ENCODE measurements around the gene TBC1D5. TPM values are rescaled to one million over a fixed set of nuclear protein-coding genes. Genes with fewer than 3 reads are reported as not detected.
A peak's percentile ranks its signal among the peaks of the same experiment; 100 is the strongest.

TBC1D5 gene
- total and polyA plus RNA-seq, 2 of the 8 experiments (the other 6 are each of a cell fraction or from before 2014, with no cell fraction given) = 11.0 to 22.9 TPM

GRCh38 chr3:17583530-17583929 is 158.9 kb downstream of the TBC1D5 start:
- H3K27ac ChIP-seq (ENCODE audit: low read depth, low read length) = no peak overlapping the region
- H3K79me2 ChIP-seq (ENCODE audit: control insufficient read depth in 1 of 2, insufficient read depth in 2 of 2, low read length in 2 of 2) = no peaks in the 10 kb centered on the region
- no peak overlapping the region for H2BK12ac ChIP-seq (ENCODE audit: low read depth, low read length)
- no peak overlapping the region for H2BK120ac ChIP-seq (replicated peaks; ENCODE audit: low read depth, low read length)
- no peaks in the 10 kb centered on the region for H3K23me2 ChIP-seq (ENCODE audit: low read depth, low read length)
- H2BK20ac ChIP-seq (ENCODE audit: low read length) = no peak overlapping the region
- H3K14ac ChIP-seq (ENCODE audit: insufficient read length) = no peak overlapping the region
- H3K79me1 ChIP-seq (ENCODE audit: low read depth, low read length) = no peaks in the 10 kb centered on the region
- FAIRE-seq (no peak), DNase-seq (ENCODE audit: low read depth in 1 of 2, low spot score in 2 of 2) (no peak)
- TF ChIP-seq, protein P1, sequence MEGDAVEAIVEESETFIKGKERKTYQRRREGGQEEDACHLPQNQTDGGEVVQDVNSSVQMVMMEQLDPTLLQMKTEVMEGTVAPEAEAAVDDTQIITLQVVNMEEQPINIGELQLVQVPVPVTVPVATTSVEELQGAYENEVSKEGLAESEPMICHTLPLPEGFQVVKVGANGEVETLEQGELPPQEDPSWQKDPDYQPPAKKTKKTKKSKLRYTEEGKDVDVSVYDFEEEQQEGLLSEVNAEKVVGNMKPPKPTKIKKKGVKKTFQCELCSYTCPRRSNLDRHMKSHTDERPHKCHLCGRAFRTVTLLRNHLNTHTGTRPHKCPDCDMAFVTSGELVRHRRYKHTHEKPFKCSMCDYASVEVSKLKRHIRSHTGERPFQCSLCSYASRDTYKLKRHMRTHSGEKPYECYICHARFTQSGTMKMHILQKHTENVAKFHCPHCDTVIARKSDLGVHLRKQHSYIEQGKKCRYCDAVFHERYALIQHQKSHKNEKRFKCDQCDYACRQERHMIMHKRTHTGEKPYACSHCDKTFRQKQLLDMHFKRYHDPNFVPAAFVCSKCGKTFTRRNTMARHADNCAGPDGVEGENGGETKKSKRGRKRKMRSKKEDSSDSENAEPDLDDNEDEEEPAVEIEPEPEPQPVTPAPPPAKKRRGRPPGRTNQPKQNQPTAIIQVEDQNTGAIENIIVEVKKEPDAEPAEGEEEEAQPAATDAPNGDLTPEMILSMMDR (IDR thresholded peaks at IDR 0.05; ENCODE audit: control extremely low read depth in 1 of 3, insufficient read depth in 1 of 3, low read depth in 1 of 3, low read length in 3 of 3) = no peak
- TF ChIP-seq CEBPB (IDR thresholded peaks at IDR 0.05; ENCODE audit: low read depth, low read length) (peak; percentile 70; the same call in 1 of the 2 replicates), MAFK (IDR thresholded peaks at IDR 0.05; ENCODE audit: low read depth, low read length) (no peak)
- H2BK15ac ChIP-seq (ENCODE audit: low read length) = no peak overlapping the region
- WGBS, 2 experiments (ENCODE audit: extremely low coverage in 1 of 2, insufficient coverage in 1 of 2, insufficient read length in 1 of 2, insufficient replicate concordance in 2 of 2, low coverage in 1 of 2, low lambda C conversion rate in 2 of 2, missing lambda C conversion rate in 1 of 2) = 89% methylated on average over 8 of the region's 8 CpGs; no CpG with 5 or more reads in 1 of the 2 experiments
- H3K56ac ChIP-seq (replicated peaks; ENCODE audit: insufficient read length, low read depth, low read length) = no peak overlapping the region
- no peaks in the 10 kb centered on the region for H3K9me3 ChIP-seq (ENCODE audit: insufficient read depth in 2 of 2, low read depth in 1 of 2, low read length in 1 of 2)
- no peaks in the 10 kb centered on the region for H4K20me1 ChIP-seq (replicated peaks in 1 of 2; ENCODE audit: control insufficient read depth in 1 of 2, insufficient read depth in 2 of 2, low read length in 2 of 2)
- no peak overlapping the region for H2AK5ac ChIP-seq (ENCODE audit: low read depth, low read length)
- no peak overlapping the region for H3K4me2 ChIP-seq (ENCODE audit: insufficient read depth in 1 of 2, low read depth in 2 of 2, low read length in 2 of 2)
- POLR2A ChIA-PET (ENCODE audit: partially characterized antibody) = no interaction called here
- H4K91ac ChIP-seq (replicated peaks; ENCODE audit: insufficient read length, low read length) = no peak overlapping the region
- no peak overlapping the region for H3K9ac ChIP-seq (replicated peaks in 1 of 4; ENCODE audit: extremely low read depth in 1 of 4, low read depth in 3 of 4, low read length in 3 of 4)
- no peak overlapping the region for H2BK5ac ChIP-seq (ENCODE audit: low read depth, low read length)
- H3K23ac ChIP-seq (ENCODE audit: insufficient read length) = no peak overlapping the region
- H3K18ac ChIP-seq (ENCODE audit: extremely low read depth, low read length) = no peak overlapping the region
- H3K4me1 ChIP-seq (replicated peaks in 1 of 4; ENCODE audit: control insufficient read depth in 3 of 4, insufficient read depth in 4 of 4, low read length in 3 of 4) = peaks cover 0 to 3% (median 0%) of the 10 kb centered on the region in 4 experiments; a peak in 1 of 7 replicates
- no peak overlapping the region for H4K5ac ChIP-seq (ENCODE audit: insufficient read length, low read depth, low read length)
- no peaks in the 10 kb centered on the region for H3K27me3 ChIP-seq (replicated peaks in 1 of 4; ENCODE audit: control insufficient read depth in 3 of 4, extremely low read depth in 1 of 4, insufficient read depth in 3 of 4, low read length in 3 of 4)
- CTCF ChIA-PET (ENCODE audit: partially characterized antibody) = interaction anchor here (0.7 to 1.3 kb wide), 2 partner anchors 62 to 110 kb away, joined by 4 read pairs; no protein-coding TSS in a partner anchor
- no peak overlapping the region for H3K4me3 ChIP-seq (ENCODE audit: extremely low read depth in 1 of 4, insufficient read depth in 2 of 4, low read depth in 3 of 4, low read length in 4 of 4)
- H3K36me3 ChIP-seq (ENCODE audit: control insufficient read depth in 2 of 4, insufficient read depth in 4 of 4, low read length in 3 of 4) = no peaks in the 10 kb centered on the region
- H4K8ac ChIP-seq (ENCODE audit: extremely low read depth, insufficient read depth, low read length) = no peak overlapping the region
- H3K4ac ChIP-seq (replicated peaks; ENCODE audit: insufficient read length, low read depth, low read length) = no peak overlapping the region
- no peak overlapping the region for H2AFZ ChIP-seq (ENCODE audit: low read length)
